Tibial nerve (tissue), 4 donors: ENCODE measurements around the gene KHDC1L. TPM values are rescaled to one million over a fixed set of nuclear protein-coding genes. Genes with fewer than 3 reads are reported as not detected.
"Not testable (repeated sequence)": the region's sequence is repeated elsewhere in the genome, so short reads cannot be mapped to it uniquely, and the experiment has no call there.

ENCODE experiments used
- DNase-seq, 2 donors: peaks; one replicate each; pipeline ENCODE4 v3.0.0-alpha.2; 2019; ENCODE audit warnings: low spot score in 2 of 2
- H3K27ac ChIP-seq, 4 donors: fragments of 200-600 bp; sonication (generic) in 3 of 4; one replicate each; pipeline ENCODE4 v1.5.1; 2017 to 2019; ENCODE audit warnings: mild to moderate bottlenecking in 1 of 4
- H3K27me3 ChIP-seq, 2 donors: fragments of 200-600 bp; sonication (generic) in 1 of 2; one replicate each; pipeline versions ENCODE4 v1.5.1 to v1.6.0; 2017 to 2019
- H3K36me3 ChIP-seq, 3 donors: fragments of 200-600 bp; sonication (generic); one replicate each; pipeline ENCODE4 v1.5.1; 2018 to 2019
- H3K4me1 ChIP-seq, 4 donors: fragments of 200-600 bp; sonication (generic) in 3 of 4; one replicate each; pipeline ENCODE4 v1.5.1; 2017 to 2019
- H3K4me3 ChIP-seq, 4 donors: fragments of 200-600 bp; sonication (generic) in 3 of 4; one replicate each; pipeline ENCODE4 v1.5.1; 2017 to 2019; ENCODE audit warnings: mild to moderate bottlenecking in 1 of 4, moderate library complexity in 1 of 4
- H3K9me3 ChIP-seq, 4 donors: fragments of 200-600 bp; sonication (generic) in 3 of 4; one replicate each; pipeline ENCODE4 v1.5.1; 2017 to 2019
- CTCF ChIP-seq, 5 experiments: fragments of 200-600 bp in 3 of 5; fragments of 450-650 bp in 2 of 5; sonication (generic) in 3 of 5; IDR thresholded peaks; one replicate each; pipeline ENCODE4 v1.5.1; 2016 to 2019; ENCODE audit warnings: antibody characterized with exemption in 5 of 5, mild to moderate bottlenecking in 3 of 5, moderate library complexity in 2 of 5
- EP300 ChIP-seq, 2 donors: sonication (generic); formaldehyde crosslinking; IDR thresholded peaks; one replicate each; pipeline ENCODE4 v1.6.1; 2017; ENCODE audit warnings: antibody characterized with exemption in 2 of 2, mild to moderate bottlenecking in 1 of 2
- POLR2A ChIP-seq, 2 donors: fragments of 450-650 bp; IDR thresholded peaks; one replicate each; pipeline ENCODE4 v1.6.1; 2017; ENCODE audit warnings: antibody characterized with exemption in 2 of 2, mild to moderate bottlenecking in 2 of 2, moderate library complexity in 2 of 2
- whole genome bisulfite sequencing, 2 donors: methylation state at CpG; one replicate each; pipeline ENCODE4 v1.1.5; 2018; 5-methylcytosine and 5-hydroxymethylcytosine counted together
- total RNA-seq, 4 donors: library from RNA; depleted of rRNA; stranded (reverse); fragments of >200 nt; gene quantifications; one replicate each; pipeline ENCODE4 v1.1.0, GENCODE V29; 2016

The KHDC1L gene
- total RNA-seq, 4 donors from 2014 or later = 0.84 TPM; not detected in 3

- 54 to 77% methylated on average over 1 of the region's 1 CpG for WGBS, 2 donors
- H3K4me1 ChIP-seq = peaks cover 0 to 12% (median 1%) of the 10 kb centered on the region in 4 donors
Measured at GRCh38 chr6:73258721-73259120, 33.4 kb upstream of the KHDC1L start.

GRCh38 chr6:73254323-73254722, 29.0 kb upstream of the KHDC1L start:
- H3K9me3 ChIP-seq, H3K4me1 ChIP-seq, H3K36me3 ChIP-seq, DNase-seq, H3K27ac ChIP-seq, H3K4me3 ChIP-seq, H3K27me3 ChIP-seq: not testable (repeated sequence)
- 97 to 98% methylated on average over 5 of the region's 5 CpGs for WGBS, 2 donors

More at GRCh38 chr6:73258721-73259120, 33.4 kb upstream of the KHDC1L start:
- TF ChIP-seq POLR2A (IDR thresholded peaks at IDR 0.05) = no peak
- no peak for TF ChIP-seq CTCF (IDR thresholded peaks at IDR 0.05)
- TF ChIP-seq EP300 (IDR thresholded peaks at IDR 0.05) = no peak
- H3K9me3 ChIP-seq = no peaks in the 10 kb centered on the region
- no peak overlapping the region for H3K4me3 ChIP-seq
- no peaks in the 10 kb centered on the region for H3K36me3 ChIP-seq
- no peak overlapping the region for H3K27ac ChIP-seq
- no peak for DNase-seq
- H3K27me3 ChIP-seq = no peaks in the 10 kb centered on the region

- no peak overlapping the region for H3K4me3 ChIP-seq
- no peak for TF ChIP-seq EP300 (IDR thresholded peaks at IDR 0.05)
- no peak for TF ChIP-seq POLR2A (IDR thresholded peaks at IDR 0.05)
- no peak for TF ChIP-seq CTCF (IDR thresholded peaks at IDR 0.05)
- no peaks in the 10 kb centered on the region for H3K9me3 ChIP-seq
- H3K27ac ChIP-seq = no peak overlapping the region
- H3K27me3 ChIP-seq = no peaks in the 10 kb centered on the region
- no peaks in the 10 kb centered on the region for H3K36me3 ChIP-seq
- DNase-seq = no peak
- WGBS, 2 donors = 89 to 94% methylated on average over 2 of the region's 2 CpGs
- no peaks in the 10 kb centered on the region for H3K4me1 ChIP-seq
Measured at GRCh38 chr6:73252703-73253102, 27.4 kb upstream of the KHDC1L start.

- no peaks in the 10 kb centered on the region for H3K4me1 ChIP-seq
- no peak overlapping the region for H3K27ac ChIP-seq
- no peak for DNase-seq
- no peak overlapping the region for H3K4me3 ChIP-seq
- TF ChIP-seq CTCF (IDR thresholded peaks at IDR 0.05) (no peak), EP300 (IDR thresholded peaks at IDR 0.05) (no peak), POLR2A (IDR thresholded peaks at IDR 0.05) (no peak)
- H3K27me3 ChIP-seq = no peaks in the 10 kb centered on the region
- H3K36me3 ChIP-seq = no peaks in the 10 kb centered on the region
- no peaks in the 10 kb centered on the region for H3K9me3 ChIP-seq
Measured at GRCh38 chr6:73250016-73250415, 24.7 kb upstream of the KHDC1L start.

GRCh38 chr6:73248192-73248903, 23.1 kb upstream of the KHDC1L start:
- 75 to 77% methylated on average over 5 of the region's 5 CpGs for WGBS, 2 donors
- H3K4me3 ChIP-seq = no peak overlapping the region
- no peak for DNase-seq
- no peaks in the 10 kb centered on the region for H3K9me3 ChIP-seq
- no peaks in the 10 kb centered on the region for H3K36me3 ChIP-seq
- no peak overlapping the region for H3K27ac ChIP-seq
- TF ChIP-seq EP300 (IDR thresholded peaks at IDR 0.05) = no peak
- TF ChIP-seq CTCF (IDR thresholded peaks at IDR 0.05) = no peak
- TF ChIP-seq POLR2A (IDR thresholded peaks at IDR 0.05) = no peak
- no peaks in the 10 kb centered on the region for H3K4me1 ChIP-seq
- no peaks in the 10 kb centered on the region for H3K27me3 ChIP-seq
